SK-MEL-5 (cell line): Measurements from ENCODE around the gene IGFN1. TPM values are rescaled to one million over a fixed set of nuclear protein-coding genes. Genes with fewer than 3 reads are reported as not detected.

Experiments
- DNase-seq: peaks from one replicate; pipeline ENCODE4 v3.0.0-alpha.2; 2016; ENCODE audit warnings: low read depth, low spot score
- in situ Hi-C: cut with HindIII; loops from 2 replicates; pipeline ENCODE4 v1.10.0; 2016; ENCODE audit warnings: low sequenced_read_pairs, high pct_unique_total_duplicates, low pct_unique_long_range_greater_than_20kb
- total RNA-seq: library from RNA; depleted of rRNA; stranded (reverse); fragments of >200 nt; shearing (Covaris generic); gene quantifications from 2 replicates; pipeline ENCODE4 v1.2.3, GENCODE V29; 2014

IGFN1 gene
- total RNA-seq, 1 experiment from 2014 or later: 0.50 TPM

DNA sequence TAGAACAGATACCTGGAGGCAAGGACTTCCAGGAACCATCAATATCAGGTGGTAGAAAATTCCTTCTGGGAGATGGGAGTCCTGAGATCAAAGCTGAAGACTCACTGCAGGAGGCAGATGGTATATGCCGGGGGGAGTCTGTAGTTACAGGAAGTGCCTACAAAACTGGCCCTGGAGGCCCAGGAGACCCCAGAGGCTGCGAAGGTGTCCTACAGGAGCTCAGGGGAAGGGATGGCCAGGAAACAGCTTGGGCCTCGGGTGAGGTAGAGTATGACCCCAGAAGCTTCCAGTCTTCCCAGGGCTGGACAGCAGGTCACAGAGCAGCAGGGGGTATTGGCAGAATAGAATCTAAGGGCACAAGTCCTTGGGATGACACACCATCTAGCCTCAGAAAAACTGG, 16.4 kb downstream of the IGFN1 start:
- DNase-seq: no peak
- in situ Hi-C loops: no loop called here

DNA sequence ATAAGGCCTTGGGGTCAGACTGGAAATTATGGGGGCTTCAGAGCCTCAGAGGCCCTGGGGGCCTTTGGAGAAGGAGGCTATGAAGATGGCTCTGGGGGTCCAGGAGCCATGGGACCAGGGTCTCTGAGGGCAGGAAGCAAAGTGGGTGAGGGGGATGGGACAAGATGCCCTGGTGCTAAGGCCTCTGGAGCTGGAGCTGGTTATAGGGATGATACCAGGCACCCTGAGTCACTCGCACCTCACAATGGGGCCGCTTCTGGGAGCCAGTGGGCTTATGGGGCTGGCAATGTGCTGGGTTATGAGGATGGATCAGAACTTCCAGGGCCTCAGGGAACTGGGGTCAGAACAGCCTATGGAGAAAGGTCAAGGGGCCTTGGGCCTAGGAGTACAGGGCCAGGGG, 17.6 kb downstream of the IGFN1 start:
- in situ Hi-C loops: no loop called here
- DNase-seq: no peak

- in situ Hi-C loops: no loop called here
- no peak for DNase-seq
Observed at GRCh38 chr1:201212056-201212455, 21.4 kb downstream of the IGFN1 start.

- no peak for DNase-seq
- in situ Hi-C loops: no loop called here
Observed at GRCh38 chr1:201212461-201213055, 21.9 kb downstream of the IGFN1 start.

DNA sequence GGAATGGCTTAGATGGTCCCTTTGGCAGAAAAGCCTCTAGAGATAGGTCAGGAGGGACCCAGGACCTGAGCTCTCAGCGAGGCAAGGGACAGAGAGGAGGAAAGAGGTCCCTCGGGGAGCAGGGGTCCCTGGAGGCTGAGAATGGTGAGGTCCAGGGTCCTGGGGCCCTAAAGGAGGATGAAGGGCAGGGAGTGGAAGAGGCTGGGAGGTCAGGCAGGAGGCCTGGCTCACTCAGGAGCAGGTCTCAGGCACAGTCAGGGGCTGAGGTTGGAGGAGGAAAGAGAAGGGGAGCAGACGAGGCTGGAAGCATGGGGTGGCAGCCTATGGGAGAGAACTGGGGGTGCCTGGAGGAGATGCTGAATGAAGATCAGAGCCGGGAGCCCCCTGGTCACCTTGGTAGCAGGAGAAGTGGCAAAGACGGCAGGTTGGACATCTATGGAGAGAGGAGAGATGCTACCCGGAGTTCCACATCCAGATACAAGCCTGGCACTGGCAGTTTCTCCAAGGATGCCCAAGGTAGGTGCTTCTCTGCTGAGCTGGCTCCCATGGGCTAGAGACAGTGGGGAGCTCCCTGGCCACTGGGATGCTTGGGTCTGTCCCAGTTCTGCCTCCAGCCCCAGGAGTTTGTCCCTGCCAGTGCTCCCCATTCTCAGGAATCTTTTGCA, 22.6 kb downstream of the IGFN1 start:
- in situ Hi-C loops: no loop called here
- DNase-seq: no peak

GRCh38 chr1:201213926-201214325, 23.3 kb downstream of the IGFN1 start:
- in situ Hi-C loops: no loop called here

DNA sequence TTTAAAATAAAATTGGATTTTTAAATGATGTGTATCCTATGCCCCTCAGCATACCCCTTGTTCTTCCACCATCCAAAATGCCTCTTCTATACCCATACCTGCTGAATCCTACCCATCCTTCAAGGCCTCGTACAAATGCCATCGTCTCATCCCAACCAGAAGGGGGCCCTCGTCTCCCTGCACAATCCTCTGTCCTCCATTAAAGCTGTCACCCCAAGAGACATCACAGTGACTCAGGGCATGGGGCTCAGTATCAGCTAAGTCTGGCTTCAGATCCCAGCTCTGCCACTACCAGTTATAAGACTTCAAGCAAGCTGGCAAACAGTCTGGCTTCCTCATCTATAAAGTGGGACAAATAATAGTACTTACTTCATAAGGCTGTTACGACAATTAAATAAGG, 23.8 kb downstream of the IGFN1 start:
- in situ Hi-C loops: no loop called here
- DNase-seq: peak; percentile 11

More at GRCh38 chr1:201213926-201214325, 23.3 kb downstream of the IGFN1 start:
- no peak for DNase-seq

DNA sequence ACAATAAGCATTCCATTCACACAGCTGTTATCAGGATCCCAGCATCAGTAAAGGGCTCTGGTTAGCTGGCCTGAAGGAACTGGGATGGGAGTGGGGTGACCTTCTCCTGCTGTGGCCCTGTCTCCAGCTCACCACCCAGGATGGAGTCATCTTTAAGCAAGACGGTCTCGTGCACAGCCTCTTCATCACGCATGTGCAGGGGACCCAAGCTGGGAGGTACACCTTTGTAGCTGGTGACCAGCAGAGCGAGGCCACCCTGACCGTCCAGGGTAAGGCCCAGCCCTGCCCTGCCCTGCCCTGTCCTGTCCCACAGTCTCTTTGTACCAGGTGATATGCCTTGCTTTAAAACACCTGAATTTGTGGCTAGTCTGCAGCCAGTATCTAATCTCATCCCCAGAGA, 24.3 kb downstream of the IGFN1 start:
- no peak for DNase-seq
- in situ Hi-C loops: no loop called here

DNA sequence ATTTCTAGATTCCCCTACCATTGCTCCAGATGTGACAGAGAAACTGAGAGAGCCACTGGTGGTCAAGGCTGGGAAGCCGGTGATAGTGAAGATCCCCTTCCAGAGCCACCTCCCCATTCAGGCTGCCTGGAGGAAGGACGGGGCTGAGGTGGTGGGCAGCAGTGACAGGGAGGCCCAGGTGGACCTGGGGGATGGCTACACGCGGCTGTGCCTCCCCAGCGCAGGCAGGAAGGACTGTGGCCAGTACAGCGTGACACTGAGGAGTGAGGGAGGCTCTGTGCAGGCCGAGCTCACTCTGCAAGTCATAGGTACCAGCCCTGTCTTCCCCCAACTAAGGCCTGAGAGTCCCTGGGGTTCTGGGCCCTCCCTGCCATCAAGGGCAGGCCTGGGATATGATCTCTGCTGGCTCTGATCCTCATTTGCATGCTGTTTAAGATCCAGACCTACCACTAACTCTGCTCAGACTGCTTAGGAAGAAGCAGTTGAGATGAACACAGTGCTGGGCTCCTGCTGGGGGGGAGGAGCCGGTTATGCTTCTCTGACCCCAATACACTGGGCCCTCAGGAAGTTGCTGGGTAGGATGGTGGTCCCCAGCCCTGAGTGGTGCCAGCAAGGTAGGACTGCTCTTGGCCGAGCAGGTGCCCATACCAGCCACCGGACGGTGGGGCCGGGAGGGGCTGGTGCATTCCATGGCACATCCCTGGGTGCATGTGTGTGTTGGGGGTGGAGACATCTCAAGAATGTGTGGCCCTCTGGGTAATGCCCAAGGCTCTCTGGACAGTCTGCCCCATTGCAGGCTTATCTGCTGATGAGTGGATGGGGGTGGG, 25.1 kb downstream of the IGFN1 start:
- in situ Hi-C loops: no loop called here

DNA sequence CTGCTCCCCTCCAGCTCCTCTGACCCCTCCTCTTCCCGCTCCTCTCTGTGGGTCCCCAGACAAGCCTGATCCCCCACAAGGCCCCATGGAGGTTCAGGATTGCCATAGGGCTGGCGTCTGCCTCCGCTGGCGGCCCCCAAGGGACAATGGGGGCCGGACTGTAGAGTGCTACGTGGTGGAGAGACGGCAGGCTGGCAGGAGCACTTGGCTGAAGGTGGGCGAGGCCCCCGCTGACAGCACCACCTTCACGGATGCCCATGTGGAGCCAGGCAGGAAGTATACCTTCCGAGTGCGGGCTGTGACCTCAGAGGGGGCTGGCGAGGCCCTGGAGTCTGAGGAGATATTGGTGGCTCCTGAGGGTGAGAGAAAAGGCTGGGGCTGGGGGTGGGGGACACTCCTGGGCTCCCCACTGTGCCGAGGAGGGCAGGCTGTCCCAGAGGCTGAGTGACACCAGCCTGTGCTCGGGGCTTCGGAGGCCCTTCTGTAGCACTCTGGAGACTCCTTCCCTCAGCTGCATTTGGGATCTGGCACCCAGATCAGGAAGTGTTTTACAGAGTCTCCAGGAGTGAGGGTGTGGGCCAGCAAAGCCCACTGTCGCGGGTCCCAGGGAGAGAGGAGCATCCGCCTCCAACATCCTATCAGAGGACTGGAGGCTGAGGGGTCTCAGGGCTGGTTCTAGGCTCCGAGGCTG, 25.9 kb downstream of the IGFN1 start:
- DNase-seq: no peak
- in situ Hi-C loops: no loop called here

More for the DNA sequence above, 25.1 kb downstream of the IGFN1 start:
- no peak for DNase-seq

DNA sequence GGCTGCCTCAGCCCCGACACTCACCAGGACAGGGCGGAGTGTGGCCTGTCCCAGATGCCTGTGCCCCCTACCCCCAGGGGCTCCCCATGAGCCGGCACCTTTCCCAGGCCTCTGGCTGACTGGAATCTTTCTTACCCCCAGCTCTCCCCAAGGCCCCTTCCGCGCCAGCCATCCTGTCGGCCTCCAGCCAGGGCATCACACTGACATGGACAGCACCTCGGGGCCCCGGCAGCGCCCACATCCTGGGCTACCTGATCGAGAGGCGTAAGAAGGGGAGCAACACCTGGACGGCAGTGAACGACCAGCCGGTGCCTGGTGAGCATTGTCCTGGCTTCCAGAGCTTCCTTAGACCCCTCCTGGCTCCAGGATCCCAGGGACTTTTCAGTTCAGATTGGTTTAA, 26.5 kb downstream of the IGFN1 start:
- in situ Hi-C loops: no loop called here
- no peak for DNase-seq

GRCh38 chr1:201217851-201218250, 27.2 kb downstream of the IGFN1 start:
- in situ Hi-C loops: no loop called here
- DNase-seq: no peak

DNA sequence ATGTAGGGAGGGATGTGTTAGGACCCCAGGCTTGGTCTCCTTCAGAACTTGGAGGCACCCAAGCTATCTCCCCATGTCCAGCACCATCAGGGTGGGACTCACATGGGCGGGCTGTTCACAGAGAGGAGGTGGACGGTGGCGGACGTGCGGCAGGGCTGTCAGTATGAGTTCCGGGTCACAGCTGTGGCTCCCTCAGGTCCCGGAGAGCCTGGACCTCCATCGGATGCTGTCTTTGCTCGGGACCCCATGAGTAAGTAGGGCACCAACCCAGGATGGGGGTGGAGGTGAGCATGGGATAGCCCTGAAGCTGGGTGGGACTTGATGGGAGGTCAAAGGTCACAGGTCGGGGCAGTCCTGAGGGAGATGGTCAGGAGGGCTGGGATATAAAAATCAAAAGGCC, 27.8 kb downstream of the IGFN1 start:
- no peak for DNase-seq
- in situ Hi-C loops: no loop called here

GRCh38 chr1:201219481-201220387, 29.1 kb downstream of the IGFN1 start:
- no peak for DNase-seq
- in situ Hi-C loops: no loop called here

DNA sequence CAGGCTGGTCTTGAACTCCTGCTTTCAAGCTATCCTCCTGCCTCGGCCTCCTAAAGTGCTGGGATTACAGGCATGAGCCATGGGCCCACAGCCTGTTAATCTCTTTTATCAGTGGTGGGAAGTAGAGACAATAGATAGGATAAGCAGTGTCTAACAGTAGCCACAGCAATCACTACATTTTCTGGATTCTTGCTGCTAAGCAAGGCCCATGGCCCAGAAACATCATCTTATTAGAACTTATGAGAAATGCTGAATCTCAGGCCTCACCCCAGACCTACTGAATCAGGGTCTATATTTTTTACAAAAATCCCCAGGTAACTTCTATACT, 29.7 kb downstream of the IGFN1 start:
- in situ Hi-C loops: no loop called here

DNA sequence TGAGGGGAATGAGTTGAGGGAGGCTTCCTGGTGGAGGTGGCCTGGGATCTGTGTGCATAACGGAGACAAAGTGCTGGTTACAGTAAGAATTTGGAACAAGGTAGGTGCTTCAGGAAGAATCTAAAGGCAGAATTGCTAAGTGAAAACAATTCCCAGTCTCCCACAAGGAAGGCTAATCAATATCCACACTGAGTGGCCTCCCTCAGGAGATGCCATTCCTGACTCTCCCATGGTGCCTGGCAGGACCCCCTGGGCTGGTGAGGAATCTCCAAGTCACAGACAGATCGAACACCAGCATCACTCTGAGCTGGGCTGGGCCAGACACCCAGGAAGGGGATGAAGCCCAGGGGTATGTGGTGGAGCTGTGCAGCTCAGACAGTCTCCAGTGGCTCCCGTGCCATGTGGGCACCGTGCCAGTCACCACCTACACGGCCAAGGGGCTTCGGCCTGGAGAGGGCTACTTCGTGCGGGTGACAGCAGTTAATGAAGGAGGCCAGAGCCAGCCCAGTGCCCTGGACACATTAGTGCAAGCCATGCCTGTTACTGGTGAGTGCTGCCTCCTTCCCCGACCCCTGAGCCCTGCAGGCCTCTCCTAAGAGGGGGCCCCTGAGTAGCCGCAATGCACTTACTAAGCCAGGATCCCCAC, 30.7 kb downstream of the IGFN1 start:
- DNase-seq: no peak
- in situ Hi-C loops: no loop called here

More for the DNA sequence above, 29.7 kb downstream of the IGFN1 start:
- DNase-seq: no peak

DNA sequence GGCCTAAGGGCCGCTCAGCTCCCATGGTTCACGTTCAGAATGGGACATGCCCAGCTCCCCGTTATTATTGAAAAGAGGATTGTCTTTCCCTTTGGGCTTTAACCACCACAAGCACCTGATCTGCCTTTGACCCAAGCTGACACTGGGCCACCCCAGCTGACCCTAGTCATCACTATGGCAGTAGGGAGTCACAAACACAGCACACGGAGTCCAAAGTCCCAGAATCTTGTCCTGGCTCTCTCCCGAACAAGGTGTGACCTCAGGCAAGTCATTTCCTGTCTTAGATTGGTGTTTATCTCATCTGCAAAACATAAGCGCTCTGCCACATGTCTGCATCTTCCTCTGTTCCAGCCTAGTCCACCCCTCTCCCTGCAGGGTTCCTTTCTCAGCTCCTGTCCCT, 31.5 kb downstream of the IGFN1 start:
- no peak for DNase-seq
- in situ Hi-C loops: no loop called here
